ENCODE data around the gene IL31.

The IL31 gene

DNA sequence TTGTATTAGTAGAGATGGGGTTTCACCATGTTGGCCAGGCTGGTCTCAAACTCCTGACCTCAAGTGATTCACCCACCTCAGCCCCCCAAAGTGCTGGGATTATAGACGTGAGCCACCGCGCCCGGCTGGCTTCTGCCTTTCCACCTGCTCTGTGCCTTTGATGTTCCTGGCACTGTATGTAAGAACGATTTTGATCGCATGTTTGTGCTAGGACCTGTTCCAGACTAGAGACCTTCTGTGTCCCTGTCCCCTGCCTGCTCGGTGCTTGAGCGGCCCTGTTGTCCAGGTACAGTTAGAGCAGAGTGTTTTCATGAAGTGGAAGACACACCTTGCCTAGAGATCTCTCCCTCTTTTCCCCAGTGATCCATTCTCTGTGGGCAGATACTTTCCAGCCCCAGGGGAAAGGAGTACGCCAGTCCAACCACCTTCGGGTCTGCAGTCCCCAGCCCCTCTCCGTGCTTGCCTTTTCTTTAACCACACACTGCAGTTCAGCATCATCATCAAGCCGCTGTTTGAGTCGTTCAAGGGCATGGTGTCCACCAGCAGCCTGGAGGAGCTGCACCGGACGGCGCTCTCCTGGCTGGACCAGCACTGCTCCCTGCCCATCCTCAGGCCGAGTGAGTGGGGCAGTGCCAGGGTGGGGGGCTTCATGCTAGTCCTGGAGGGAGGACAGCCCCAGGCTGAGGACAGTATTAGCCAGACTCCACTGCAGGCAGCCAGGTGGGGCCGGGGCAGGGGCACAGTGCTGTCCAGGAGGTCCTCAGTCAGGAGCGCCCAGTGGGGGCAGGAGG, 33.4 kb downstream of the IL31 start:
- TF ChIP-seq, protein P1, sequence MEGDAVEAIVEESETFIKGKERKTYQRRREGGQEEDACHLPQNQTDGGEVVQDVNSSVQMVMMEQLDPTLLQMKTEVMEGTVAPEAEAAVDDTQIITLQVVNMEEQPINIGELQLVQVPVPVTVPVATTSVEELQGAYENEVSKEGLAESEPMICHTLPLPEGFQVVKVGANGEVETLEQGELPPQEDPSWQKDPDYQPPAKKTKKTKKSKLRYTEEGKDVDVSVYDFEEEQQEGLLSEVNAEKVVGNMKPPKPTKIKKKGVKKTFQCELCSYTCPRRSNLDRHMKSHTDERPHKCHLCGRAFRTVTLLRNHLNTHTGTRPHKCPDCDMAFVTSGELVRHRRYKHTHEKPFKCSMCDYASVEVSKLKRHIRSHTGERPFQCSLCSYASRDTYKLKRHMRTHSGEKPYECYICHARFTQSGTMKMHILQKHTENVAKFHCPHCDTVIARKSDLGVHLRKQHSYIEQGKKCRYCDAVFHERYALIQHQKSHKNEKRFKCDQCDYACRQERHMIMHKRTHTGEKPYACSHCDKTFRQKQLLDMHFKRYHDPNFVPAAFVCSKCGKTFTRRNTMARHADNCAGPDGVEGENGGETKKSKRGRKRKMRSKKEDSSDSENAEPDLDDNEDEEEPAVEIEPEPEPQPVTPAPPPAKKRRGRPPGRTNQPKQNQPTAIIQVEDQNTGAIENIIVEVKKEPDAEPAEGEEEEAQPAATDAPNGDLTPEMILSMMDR (IDR thresholded peaks at IDR 0.05; ENCODE audit: control extremely low read depth, extremely low read depth, low read depth, missing control alignments) = no peak
- ChIA-PET CTCF (interaction anchor here (1.0 to 1.3 kb wide), 3 partner anchors 10 to 18 kb away, joined by 3 to 5 read pairs (median 3); no protein-coding TSS in a partner anchor), POLR2A (no interaction called here)
- no peak for DNase-seq (ENCODE audit: extremely low spot score)

DNA sequence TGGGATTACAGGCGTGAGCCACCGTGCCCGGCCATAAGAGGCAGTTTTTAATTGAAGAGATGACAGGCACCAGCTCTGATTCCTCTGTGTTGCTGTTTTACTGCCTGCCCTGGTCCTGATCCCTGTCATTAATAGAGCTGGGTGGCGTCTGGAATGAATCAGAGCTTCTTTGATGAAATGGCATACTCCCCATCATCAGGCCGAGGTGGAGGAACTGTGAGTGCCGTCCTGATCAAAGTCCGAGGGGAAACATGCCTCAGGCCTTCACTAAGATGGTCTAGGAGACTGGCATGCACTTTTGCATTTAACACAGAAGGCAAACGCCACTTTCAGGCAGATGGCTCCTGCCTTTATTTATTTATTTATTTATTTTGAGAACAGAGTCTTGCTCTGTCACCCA, 34.1 kb downstream of the IL31 start:
- DNase-seq (ENCODE audit: extremely low spot score) = no peak
- CTCF ChIA-PET = interaction anchor here (1.2 to 1.3 kb wide), 3 partner anchors 9 to 33 kb away, joined by 3 to 4 read pairs (median 3); no protein-coding TSS in a partner anchor
- POLR2A ChIA-PET = interaction anchor here (0.5 kb wide), 1 partner anchor 1075 kb away, joined by 5 read pairs; no protein-coding TSS in a partner anchor
- TF ChIP-seq, protein P1 (IDR thresholded peaks at IDR 0.05; ENCODE audit: control extremely low read depth, extremely low read depth, low read depth, missing control alignments) = no peak

DNA sequence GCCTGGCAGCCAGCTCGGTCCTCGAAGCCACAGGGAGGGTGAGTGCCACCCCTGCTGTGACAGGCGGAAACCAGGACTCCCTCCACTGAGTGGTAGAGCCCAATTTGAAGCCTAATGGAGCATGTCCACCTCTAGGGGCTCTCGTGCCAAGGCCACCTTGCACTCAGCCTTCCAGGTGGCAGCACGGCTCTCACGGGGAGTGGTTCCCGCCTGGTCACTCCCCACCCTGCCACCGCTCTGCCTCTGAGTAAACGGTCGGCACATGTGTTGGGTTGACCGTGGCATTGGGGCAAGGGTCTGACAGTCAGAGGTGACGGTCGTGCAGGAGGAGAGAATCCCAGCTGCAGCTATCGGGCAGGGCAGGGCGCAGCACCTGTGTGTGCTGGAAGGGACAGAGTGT, 34.8 kb downstream of the IL31 start:
- no peak for DNase-seq (ENCODE audit: extremely low spot score)
- CTCF ChIA-PET = interaction anchor here (1.2 to 1.9 kb wide), 4 partner anchors 16 to 51 kb away, joined by 3 to 8 read pairs (median 5); no protein-coding TSS in a partner anchor
- POLR2A ChIA-PET = interaction anchor here (0.5 kb wide), 1 partner anchor 1074 kb away, joined by 5 read pairs; no protein-coding TSS in a partner anchor

DNA sequence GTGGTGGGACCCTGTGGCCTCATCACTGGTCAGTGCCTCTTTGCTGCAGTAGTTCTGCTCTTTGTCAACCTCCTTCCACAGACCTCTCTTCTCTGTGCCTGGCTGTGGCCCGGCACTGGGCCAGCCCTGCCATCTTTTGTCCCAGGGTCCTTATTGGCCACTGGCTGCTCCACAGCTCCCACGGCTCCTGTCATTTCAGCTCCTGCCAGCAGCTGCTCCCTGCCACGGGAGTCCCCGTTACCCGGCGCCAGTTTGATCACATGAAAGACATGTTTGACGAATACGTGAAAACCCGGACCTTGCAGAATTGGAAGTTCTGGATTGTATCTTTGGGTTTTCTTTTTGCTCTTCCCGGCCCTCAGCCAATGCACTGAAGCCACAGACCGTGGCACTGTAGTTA, 35.4 kb downstream of the IL31 start:
- no peak for DNase-seq (ENCODE audit: extremely low spot score)
- TF ChIP-seq, protein P1 (IDR thresholded peaks at IDR 0.05; ENCODE audit: control extremely low read depth, extremely low read depth, low read depth, missing control alignments) = no peak
- ChIA-PET POLR2A (no interaction called here), CTCF (interaction anchor here (0.9 to 1.9 kb wide), 3 partner anchors 15 to 84 kb away, joined by 4 to 8 read pairs (median 6); no protein-coding TSS in a partner anchor)

More for the DNA sequence above, 34.8 kb downstream of the IL31 start:
- TF ChIP-seq, protein P1 (IDR thresholded peaks at IDR 0.05; ENCODE audit: control extremely low read depth, extremely low read depth, low read depth, missing control alignments) = no peak

DNA sequence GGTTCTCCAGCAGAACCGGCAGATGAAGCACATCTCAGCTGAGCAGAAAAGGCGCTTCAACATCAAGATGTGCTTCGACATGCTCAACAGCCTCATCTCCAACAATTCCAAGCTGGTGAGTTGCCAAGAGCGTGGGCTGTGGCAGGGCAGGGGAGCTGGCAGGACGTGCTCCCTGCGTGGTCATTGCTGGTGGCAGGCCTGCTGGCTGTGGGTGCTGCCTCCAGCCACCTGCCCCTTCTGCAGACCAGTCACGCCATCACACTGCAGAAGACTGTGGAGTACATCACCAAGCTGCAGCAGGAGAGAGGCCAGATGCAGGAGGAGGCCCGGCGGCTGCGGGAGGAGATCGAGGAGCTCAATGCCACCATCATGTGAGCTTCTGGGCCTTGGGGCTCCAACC, 35.8 kb downstream of the IL31 start:
- TF ChIP-seq, protein P1 (IDR thresholded peaks at IDR 0.05; ENCODE audit: control extremely low read depth, extremely low read depth, low read depth, missing control alignments) = no peak
- no peak for DNase-seq (ENCODE audit: extremely low spot score)
- CTCF ChIA-PET = interaction anchor here (0.9 to 1.9 kb wide), 3 partner anchors 15 to 84 kb away, joined by 4 to 8 read pairs (median 6); no protein-coding TSS in a partner anchor
- POLR2A ChIA-PET = no interaction called here

DNA sequence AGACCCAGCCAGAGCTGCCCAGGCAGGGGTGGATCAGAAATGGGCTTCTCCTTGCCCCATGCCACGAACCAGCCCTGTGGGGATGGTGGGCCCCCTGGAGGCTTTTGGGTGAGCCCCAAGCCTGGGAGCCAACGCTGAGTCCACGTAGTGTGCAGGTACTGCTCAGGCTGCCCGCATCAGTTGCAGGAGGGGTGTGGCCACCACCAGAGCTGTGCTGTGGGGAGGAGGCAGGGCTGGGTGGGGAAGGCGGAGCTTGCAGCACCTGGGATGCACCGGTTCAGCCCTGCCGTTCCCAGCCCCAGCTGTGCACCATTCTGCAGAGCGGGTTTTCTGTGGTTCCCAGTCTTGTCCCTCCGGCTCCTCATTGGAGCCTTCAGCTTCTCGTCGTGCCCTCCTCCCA, 36.3 kb downstream of the IL31 start:
- TF ChIP-seq, protein P1 (IDR thresholded peaks at IDR 0.05; ENCODE audit: control extremely low read depth, extremely low read depth, low read depth, missing control alignments) = no peak
- no peak for DNase-seq (ENCODE audit: extremely low spot score)
- ChIA-PET CTCF (interaction anchor here (0.9 to 1.9 kb wide), 3 partner anchors 14 to 83 kb away, joined by 4 to 8 read pairs (median 6); no protein-coding TSS in a partner anchor), POLR2A (no interaction called here)
